ENCODE data around the gene RAET1G.

The RAET1G gene

DNA sequence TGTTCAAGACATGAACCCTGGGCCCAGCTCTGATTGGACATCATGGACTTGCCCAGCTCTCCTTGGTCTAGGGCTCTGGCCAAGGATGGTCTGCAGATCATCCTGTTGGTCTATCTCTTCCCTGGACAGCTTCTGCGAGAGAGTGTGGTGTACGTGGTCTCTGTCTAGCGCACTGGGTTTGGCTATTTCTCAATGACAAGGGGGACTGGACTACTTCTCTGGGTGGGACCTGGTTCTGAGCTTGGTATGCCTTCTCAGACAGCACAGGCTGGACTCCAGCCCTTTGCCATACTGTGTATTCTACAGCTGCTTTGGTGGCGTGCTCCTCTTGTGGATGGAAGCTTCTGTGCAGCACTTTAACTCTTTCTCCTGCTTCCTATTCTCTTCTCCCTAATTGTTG, 16.5 kb downstream of the RAET1G start:
- no peak for DNase-seq
- Histone ChIP-seq H3K56ac (ENCODE audit: low read length) (no peak overlapping the region), H3K79me1 (ENCODE audit: low read length) (no peaks in the 10 kb centered on the region), H3K79me2 (ENCODE audit: control insufficient read depth, insufficient read depth, low read length) (no peaks in the 10 kb centered on the region), H3K4me1 (ENCODE audit: control insufficient read depth, low read depth, low read length) (no peaks in the 10 kb centered on the region), H2BK120ac (ENCODE audit: low read depth, low read length) (no peak overlapping the region), H3K9ac (ENCODE audit: low read length) (no peak overlapping the region), H3K18ac (ENCODE audit: low read length) (no peak overlapping the region), H4K8ac (ENCODE audit: low read depth, low read length) (no peak overlapping the region), H2BK5ac (ENCODE audit: low read length) (no peak overlapping the region), H3K4ac (ENCODE audit: low read depth, low read length) (no peak overlapping the region), H4K5ac (ENCODE audit: low read length) (no peak overlapping the region), H3K36me3 (ENCODE audit: control insufficient read depth, insufficient read depth, low read length) (no peaks in the 10 kb centered on the region), H3K27ac (ENCODE audit: low read depth, low read length) (no peak overlapping the region), H2BK15ac (replicated peaks; ENCODE audit: low read depth) (no peak overlapping the region), H3K4me2 (ENCODE audit: low read length) (no peak overlapping the region), H3K4me3 (ENCODE audit: low read length) (no peak overlapping the region), H2AK5ac (ENCODE audit: low read length) (no peak overlapping the region), H3K27me3 (ENCODE audit: insufficient read depth, low read length, poor library complexity) (no peaks in the 10 kb centered on the region), H3K23ac (ENCODE audit: low read length) (no peak overlapping the region)
- WGBS (ENCODE audit: extremely low coverage, insufficient coverage, low lambda C conversion rate), result no CpG with 5 or more reads among the region's 4 CpGs

DNA sequence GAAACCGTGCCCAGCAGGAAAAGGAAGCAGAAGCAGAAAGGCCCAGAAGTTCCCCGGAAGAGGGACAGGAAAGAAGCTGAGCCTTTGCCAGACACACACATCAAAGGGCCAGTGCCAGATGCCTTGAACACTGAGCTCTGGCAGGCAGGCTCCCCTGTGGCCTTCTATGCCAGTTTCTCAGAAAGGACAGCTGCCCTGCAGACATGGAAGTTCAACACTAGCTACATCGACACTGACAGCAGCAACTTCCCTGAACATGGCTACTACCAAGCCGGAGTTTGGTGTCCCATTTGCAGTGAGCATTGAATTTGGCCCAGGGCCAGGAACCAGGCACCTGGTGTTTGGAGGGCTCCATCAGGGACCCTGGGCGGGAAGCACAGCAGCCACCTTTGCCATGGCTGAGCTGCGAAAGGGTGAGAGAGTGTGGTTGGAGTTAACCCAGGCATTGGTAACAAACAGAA, 17.0 kb downstream of the RAET1G start:
- no peak overlapping the region for H2BK120ac ChIP-seq (ENCODE audit: low read depth, low read length)
- DNase-seq, result no peak
- no peak overlapping the region for H2BK15ac ChIP-seq (replicated peaks; ENCODE audit: low read depth)
- no peak overlapping the region for H4K8ac ChIP-seq (ENCODE audit: low read depth, low read length)
- no peak overlapping the region for H3K56ac ChIP-seq (ENCODE audit: low read length)
- H2BK5ac ChIP-seq (ENCODE audit: low read length), result no peak overlapping the region
- no peak overlapping the region for H3K4me3 ChIP-seq (ENCODE audit: low read length)
- H3K27me3 ChIP-seq (ENCODE audit: insufficient read depth, low read length, poor library complexity), result no peaks in the 10 kb centered on the region
- H3K18ac ChIP-seq (ENCODE audit: low read length), result no peak overlapping the region
- no peak overlapping the region for H3K27ac ChIP-seq (ENCODE audit: low read depth, low read length)
- no peak overlapping the region for H3K23ac ChIP-seq (ENCODE audit: low read length)
- H3K4me2 ChIP-seq (ENCODE audit: low read length), result no peak overlapping the region
- H3K79me2 ChIP-seq (ENCODE audit: control insufficient read depth, insufficient read depth, low read length), result no peaks in the 10 kb centered on the region
- no peak overlapping the region for H4K5ac ChIP-seq (ENCODE audit: low read length)
- H3K9ac ChIP-seq (ENCODE audit: low read length), result no peak overlapping the region
- H3K79me1 ChIP-seq (ENCODE audit: low read length), result no peaks in the 10 kb centered on the region
- no peak overlapping the region for H3K4ac ChIP-seq (ENCODE audit: low read depth, low read length)
- H3K36me3 ChIP-seq (ENCODE audit: control insufficient read depth, insufficient read depth, low read length), result no peaks in the 10 kb centered on the region
- H3K4me1 ChIP-seq (ENCODE audit: control insufficient read depth, low read depth, low read length), result no peaks in the 10 kb centered on the region
- no peak overlapping the region for H2AK5ac ChIP-seq (ENCODE audit: low read length)
- WGBS (ENCODE audit: extremely low coverage, insufficient coverage, low lambda C conversion rate), result no CpG with 5 or more reads among the region's 6 CpGs

DNA sequence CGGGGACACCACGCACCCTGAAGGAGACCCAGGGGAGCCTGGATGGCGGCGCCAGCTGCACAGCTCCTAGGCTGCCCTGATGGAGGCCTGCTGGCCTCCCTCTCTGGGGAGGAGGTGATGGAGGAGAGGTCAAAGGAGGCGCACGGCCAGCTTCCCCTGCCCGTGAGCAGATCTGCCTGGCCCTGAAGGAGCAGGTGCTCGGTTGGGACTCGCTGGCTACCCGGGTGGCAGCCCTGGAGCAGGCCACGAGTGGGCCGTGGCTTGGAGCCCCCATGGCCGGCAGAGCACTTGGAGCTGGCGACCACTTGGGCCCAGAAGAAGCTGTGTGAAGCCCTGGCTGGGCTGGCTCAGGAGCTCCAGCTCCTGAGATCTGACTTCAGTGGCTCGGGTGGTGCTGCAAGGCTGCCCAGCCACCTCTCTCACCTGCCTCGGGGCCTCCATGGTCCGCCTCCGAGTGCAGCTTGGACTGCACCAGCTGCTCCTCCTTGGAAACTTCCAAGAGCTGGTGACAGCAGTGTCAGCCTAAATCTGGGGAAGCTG, 17.5 kb downstream of the RAET1G start:
- H3K56ac ChIP-seq (ENCODE audit: low read length), result no peak overlapping the region
- no peak overlapping the region for H3K27ac ChIP-seq (ENCODE audit: low read depth, low read length)
- H3K9ac ChIP-seq (ENCODE audit: low read length), result no peak overlapping the region
- no peaks in the 10 kb centered on the region for H3K4me1 ChIP-seq (ENCODE audit: control insufficient read depth, low read depth, low read length)
- H3K79me2 ChIP-seq (ENCODE audit: control insufficient read depth, insufficient read depth, low read length), result no peaks in the 10 kb centered on the region
- H3K23ac ChIP-seq (ENCODE audit: low read length), result no peak overlapping the region
- H3K4me3 ChIP-seq (ENCODE audit: low read length), result no peak overlapping the region
- H3K4ac ChIP-seq (ENCODE audit: low read depth, low read length), result no peak overlapping the region
- DNase-seq, result no peak
- no CpG with 5 or more reads among the region's 18 CpGs for WGBS (ENCODE audit: extremely low coverage, insufficient coverage, low lambda C conversion rate)
- H3K18ac ChIP-seq (ENCODE audit: low read length), result no peak overlapping the region
- no peak overlapping the region for H4K5ac ChIP-seq (ENCODE audit: low read length)
- H3K27me3 ChIP-seq (ENCODE audit: insufficient read depth, low read length, poor library complexity), result no peaks in the 10 kb centered on the region
- no peak overlapping the region for H2BK120ac ChIP-seq (ENCODE audit: low read depth, low read length)
- no peak overlapping the region for H2BK15ac ChIP-seq (replicated peaks; ENCODE audit: low read depth)
- H2BK5ac ChIP-seq (ENCODE audit: low read length), result no peak overlapping the region
- no peak overlapping the region for H2AK5ac ChIP-seq (ENCODE audit: low read length)
- H3K36me3 ChIP-seq (ENCODE audit: control insufficient read depth, insufficient read depth, low read length), result no peaks in the 10 kb centered on the region
- no peaks in the 10 kb centered on the region for H3K79me1 ChIP-seq (ENCODE audit: low read length)
- no peak overlapping the region for H4K8ac ChIP-seq (ENCODE audit: low read depth, low read length)
- no peak overlapping the region for H3K4me2 ChIP-seq (ENCODE audit: low read length)

DNA sequence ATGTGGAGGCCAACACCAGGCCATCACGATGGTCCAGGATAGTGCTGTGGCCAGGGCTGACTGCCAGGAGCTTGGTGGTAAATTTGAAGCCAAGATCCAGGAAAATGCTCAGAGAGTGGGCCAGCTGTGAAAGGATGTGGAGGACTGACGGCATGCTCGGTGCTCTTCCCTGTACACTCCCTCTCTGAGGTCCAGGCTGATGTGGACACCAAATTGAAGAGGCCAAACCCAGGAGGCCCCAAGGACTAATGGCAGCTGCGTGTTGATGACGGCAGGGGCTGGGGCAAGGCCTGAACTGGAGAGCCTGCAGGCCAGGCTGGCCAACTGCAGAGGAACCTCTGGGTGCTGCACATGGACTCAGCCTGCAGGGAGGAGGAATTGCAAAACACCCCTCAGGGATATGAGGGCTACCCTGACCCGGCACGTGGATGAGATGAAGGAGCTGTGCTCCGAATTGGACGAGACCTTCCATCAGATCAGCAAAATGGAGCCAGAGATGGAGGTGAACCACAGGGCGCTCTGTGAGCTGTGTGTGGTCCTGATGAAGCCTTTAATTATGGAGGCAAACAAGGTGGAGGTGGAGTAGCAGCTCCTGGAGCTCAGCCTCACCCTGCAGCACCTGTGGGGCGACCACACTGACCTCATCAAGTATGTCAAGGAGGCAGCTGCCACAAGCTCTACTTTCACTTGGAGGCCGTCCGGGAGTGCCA, 18.1 kb downstream of the RAET1G start:
- H3K18ac ChIP-seq (ENCODE audit: low read length), result no peak overlapping the region
- H3K9ac ChIP-seq (ENCODE audit: low read length), result no peak overlapping the region
- DNase-seq, result no peak
- H3K27ac ChIP-seq (ENCODE audit: low read depth, low read length), result no peak overlapping the region
- no peak overlapping the region for H4K8ac ChIP-seq (ENCODE audit: low read depth, low read length)
- H3K4ac ChIP-seq (ENCODE audit: low read depth, low read length), result no peak overlapping the region
- H2BK5ac ChIP-seq (ENCODE audit: low read length), result no peak overlapping the region
- H2BK120ac ChIP-seq (ENCODE audit: low read depth, low read length), result no peak overlapping the region
- no peaks in the 10 kb centered on the region for H3K27me3 ChIP-seq (ENCODE audit: insufficient read depth, low read length, poor library complexity)
- H3K4me3 ChIP-seq (ENCODE audit: low read length), result no peak overlapping the region
- no CpG with 5 or more reads among the region's 13 CpGs for WGBS (ENCODE audit: extremely low coverage, insufficient coverage, low lambda C conversion rate)
- H3K4me1 ChIP-seq (ENCODE audit: control insufficient read depth, low read depth, low read length), result no peaks in the 10 kb centered on the region
- no peaks in the 10 kb centered on the region for H3K36me3 ChIP-seq (ENCODE audit: control insufficient read depth, insufficient read depth, low read length)
- no peak overlapping the region for H3K4me2 ChIP-seq (ENCODE audit: low read length)
- no peaks in the 10 kb centered on the region for H3K79me1 ChIP-seq (ENCODE audit: low read length)
- H4K5ac ChIP-seq (ENCODE audit: low read length), result no peak overlapping the region
- no peak overlapping the region for H3K23ac ChIP-seq (ENCODE audit: low read length)
- H3K79me2 ChIP-seq (ENCODE audit: control insufficient read depth, insufficient read depth, low read length), result no peaks in the 10 kb centered on the region
- H2AK5ac ChIP-seq (ENCODE audit: low read length), result no peak overlapping the region
- H3K56ac ChIP-seq (ENCODE audit: low read length), result no peak overlapping the region
- H2BK15ac ChIP-seq (replicated peaks; ENCODE audit: low read depth), result no peak overlapping the region

DNA sequence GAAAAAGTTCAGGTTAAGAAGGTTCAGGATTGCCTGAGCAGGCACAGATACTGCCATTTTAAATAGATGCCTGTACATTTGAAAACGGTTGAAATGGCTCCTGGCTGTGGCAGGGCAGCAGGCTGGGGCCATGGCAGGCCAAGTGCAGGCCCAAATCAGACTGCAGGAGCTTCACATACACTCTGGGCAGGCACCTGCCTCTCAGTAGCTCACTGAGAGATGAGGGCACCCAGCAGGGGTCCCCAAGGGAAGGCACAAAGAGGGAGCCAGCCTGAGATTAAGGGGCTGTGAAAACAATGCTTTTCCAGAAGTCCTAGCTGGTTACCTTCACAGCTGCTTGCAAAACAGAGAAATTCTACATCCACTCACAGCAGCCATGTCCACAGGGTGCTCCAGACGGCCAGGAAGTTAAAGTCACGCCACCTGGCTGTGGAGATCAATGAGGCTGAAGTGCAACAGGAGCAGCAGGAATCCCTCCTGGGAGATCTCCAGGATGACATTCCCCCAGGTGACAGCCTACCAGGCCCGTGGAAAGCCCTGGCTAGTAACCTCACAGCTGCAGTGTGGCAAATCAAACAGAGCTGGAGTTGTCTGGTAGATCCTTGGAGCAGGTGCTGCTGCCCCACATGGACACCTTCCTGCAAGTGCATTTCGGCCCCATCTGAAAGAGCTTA, 18.8 kb downstream of the RAET1G start:
- H3K9ac ChIP-seq (ENCODE audit: low read length), result no peak overlapping the region
- no peak overlapping the region for H3K4me2 ChIP-seq (ENCODE audit: low read length)
- WGBS (ENCODE audit: extremely low coverage, insufficient coverage, low lambda C conversion rate), result no CpG with 5 or more reads among the region's 5 CpGs
- H3K4me1 ChIP-seq (ENCODE audit: control insufficient read depth, low read depth, low read length), result no peaks in the 10 kb centered on the region
- H3K56ac ChIP-seq (ENCODE audit: low read length), result no peak overlapping the region
- H3K23ac ChIP-seq (ENCODE audit: low read length), result no peak overlapping the region
- H3K18ac ChIP-seq (ENCODE audit: low read length), result no peak overlapping the region
- no peak overlapping the region for H2BK15ac ChIP-seq (replicated peaks; ENCODE audit: low read depth)
- H3K4me3 ChIP-seq (ENCODE audit: low read length), result no peak overlapping the region
- no peak overlapping the region for H3K27ac ChIP-seq (ENCODE audit: low read depth, low read length)
- no peak overlapping the region for H2BK120ac ChIP-seq (ENCODE audit: low read depth, low read length)
- no peak overlapping the region for H4K8ac ChIP-seq (ENCODE audit: low read depth, low read length)
- H3K4ac ChIP-seq (ENCODE audit: low read depth, low read length), result no peak overlapping the region
- no peak overlapping the region for H2AK5ac ChIP-seq (ENCODE audit: low read length)
- no peaks in the 10 kb centered on the region for H3K27me3 ChIP-seq (ENCODE audit: insufficient read depth, low read length, poor library complexity)
- peak; percentile 34 for DNase-seq
- H3K36me3 ChIP-seq (ENCODE audit: control insufficient read depth, insufficient read depth, low read length), result no peaks in the 10 kb centered on the region
- no peaks in the 10 kb centered on the region for H3K79me2 ChIP-seq (ENCODE audit: control insufficient read depth, insufficient read depth, low read length)
- H3K79me1 ChIP-seq (ENCODE audit: low read length), result no peaks in the 10 kb centered on the region
- H2BK5ac ChIP-seq (ENCODE audit: low read length), result no peak overlapping the region
- no peak overlapping the region for H4K5ac ChIP-seq (ENCODE audit: low read length)

All from mesendoderm (in vitro differentiated cells).